Esophagus muscularis mucosa (tissue), 4 donors: ENCODE data around the gene KRTAP3-3. TPM values are rescaled to one million over a fixed set of nuclear protein-coding genes. Genes with fewer than 3 reads are reported as not detected.

Source experiments
- DNase-seq: peaks from one replicate; pipeline ENCODE4 v3.0.0-alpha.2; 2017; ENCODE audit errors: extremely low spot score
- H3K27ac ChIP-seq, 4 donors: fragments of 200-600 bp; sonication (generic); replicated peaks in 1 of 4; 1 replicate in 3 of 4; 2 replicates in 1 of 4; pipeline ENCODE4 v1.5.1; 2016 to 2019; ENCODE audit warnings: mild to moderate bottlenecking in 1 of 4
- H3K27me3 ChIP-seq, 4 donors: fragments of 200-600 bp; sonication (generic); one replicate each; pipeline versions ENCODE4 v1.5.1 to v1.6.0; 2016 to 2019
- H3K36me3 ChIP-seq, 4 donors: fragments of 200-600 bp; sonication (generic); one replicate each; pipeline ENCODE4 v1.5.1; 2016 to 2019
- H3K4me1 ChIP-seq, 4 donors: fragments of 200-600 bp; sonication (generic); one replicate each; pipeline ENCODE4 v1.5.1; 2016 to 2019
- H3K4me3 ChIP-seq, 4 donors: fragments of 200-600 bp; sonication (generic); 1 replicate in 2 of 4; 2 replicates in 2 of 4; pipeline ENCODE4 v1.5.1; 2016 to 2019; ENCODE audit warnings: mild to moderate bottlenecking in 4 of 4, moderate library complexity in 1 of 4
- H3K9me3 ChIP-seq, 4 donors: fragments of 200-600 bp; sonication (generic); 1 replicate in 3 of 4; 2 replicates in 1 of 4; pipeline ENCODE4 v1.5.1; 2016 to 2019
- CTCF ChIP-seq, 3 experiments: fragments of 200-600 bp in 2 of 3; fragments of 450-650 bp in 1 of 3; sonication (generic) in 2 of 3; IDR thresholded peaks; one replicate each; pipeline ENCODE4 v1.5.1; 2017 to 2019; ENCODE audit warnings: antibody characterized with exemption in 3 of 3, mild to moderate bottlenecking in 2 of 3, moderate library complexity in 1 of 3
- EP300 ChIP-seq: sonication (generic); formaldehyde crosslinking; IDR thresholded peaks from one replicate; pipeline ENCODE4 v1.6.1; 2017; ENCODE audit warnings: antibody characterized with exemption
- POLR2A ChIP-seq: fragments of 450-650 bp; IDR thresholded peaks from one replicate; pipeline ENCODE4 v1.6.1; 2017; ENCODE audit warnings: antibody characterized with exemption, moderate library complexity, mild to moderate bottlenecking, low read depth
- POLR2AphosphoS5 ChIP-seq, 2 donors: sonication (generic); formaldehyde crosslinking; IDR thresholded peaks; one replicate each; pipeline ENCODE4 v1.6.1; 2017; ENCODE audit warnings: antibody characterized with exemption in 2 of 2
- WGBS: methylation state at CpG from one replicate; pipeline ENCODE4 v1.1.5; 2018; 5-methylcytosine and 5-hydroxymethylcytosine counted together
- intact Hi-C: fragments of 100-400 bp; cut with DNase I; formaldehyde crosslinking; loops from one replicate; pipeline ENCODE4 v1.15.1; 2023
- total RNA-seq, 4 donors: library from RNA; depleted of rRNA; stranded (reverse); fragments of >200 nt; gene quantifications; one replicate each; pipeline versions ENCODE4 v1.1.0 to v1.2.1, GENCODE V29; 2016

The KRTAP3-3 gene
- total RNA-seq, 4 donors from 2014 or later = not detected

DNA sequence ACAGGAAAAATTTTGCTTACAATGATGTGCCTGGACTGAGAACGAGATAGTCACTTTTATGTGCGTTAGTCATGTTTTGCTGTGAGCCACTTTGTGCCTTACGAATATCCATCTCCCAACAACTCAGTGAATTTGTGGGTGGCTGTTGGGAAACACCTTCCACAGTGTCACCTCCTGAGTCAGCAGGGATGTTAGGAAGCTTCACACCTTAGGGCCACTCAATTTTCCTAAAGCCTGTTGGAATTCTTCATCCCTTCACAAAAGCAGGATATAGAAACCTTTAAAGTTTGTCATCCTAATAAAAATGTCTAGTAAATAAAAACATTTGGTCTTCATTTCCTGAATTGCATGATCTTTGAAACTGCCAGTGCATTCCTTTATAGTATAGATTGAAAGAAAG, 19.2 kb upstream of the KRTAP3-3 start:
- Histone ChIP-seq H3K27ac (no peak overlapping the region), H3K27me3 (peaks cover 0 to 6% (median 0%) of the 10 kb centered on the region in 4 donors), H3K9me3 (no peaks in the 10 kb centered on the region), H3K4me1 (no peaks in the 10 kb centered on the region), H3K36me3 (no peaks in the 10 kb centered on the region), H3K4me3 (no peak overlapping the region)
- intact Hi-C loops = no loop called here
- WGBS = 72% methylated on average over 3 of the region's 3 CpGs
- TF ChIP-seq POLR2AphosphoS5 (IDR thresholded peaks at IDR 0.05) (no peak), EP300 (no peak), POLR2A (no peak), CTCF (IDR thresholded peaks at IDR 0.05) (no peak)
- DNase-seq = no peak

GRCh38 chr17:41012326-41013120, 18.6 kb upstream of the KRTAP3-3 start:
- no peak overlapping the region for H3K4me3 ChIP-seq
- no peak for DNase-seq
- TF ChIP-seq POLR2AphosphoS5 (IDR thresholded peaks at IDR 0.05) = no peak

GRCh38 chr17:41010441-41010840, 16.5 kb upstream of the KRTAP3-3 start:
- intact Hi-C loops = no loop called here
- Histone ChIP-seq H3K4me3 (no peak overlapping the region), H3K4me1 (no peaks in the 10 kb centered on the region), H3K27ac (no peak overlapping the region), H3K27me3 (peaks cover 0 to 6% (median 0%) of the 10 kb centered on the region in 4 donors), H3K36me3 (no peaks in the 10 kb centered on the region), H3K9me3 (no peaks in the 10 kb centered on the region)
- TF ChIP-seq CTCF (IDR thresholded peaks at IDR 0.05) (no peak), POLR2A (no peak), POLR2AphosphoS5 (IDR thresholded peaks at IDR 0.05) (no peak), EP300 (no peak)
- no peak for DNase-seq

More at GRCh38 chr17:41012326-41013120, 18.6 kb upstream of the KRTAP3-3 start:
- 68% methylated on average over 6 of the region's 6 CpGs for WGBS
- no peaks in the 10 kb centered on the region for H3K4me1 ChIP-seq
- no peaks in the 10 kb centered on the region for H3K36me3 ChIP-seq
- no peak overlapping the region for H3K27ac ChIP-seq
- intact Hi-C loops = no loop called here
- peaks cover 0 to 6% (median 0%) of the 10 kb centered on the region in 4 donors for H3K27me3 ChIP-seq
- no peaks in the 10 kb centered on the region for H3K9me3 ChIP-seq

- no peaks in the 10 kb centered on the region for H3K36me3 ChIP-seq
- intact Hi-C loops = no loop called here
These were observed 16.0 kb upstream of the KRTAP3-3 start for GRCh38 chr17:41009936-41010335.

More at GRCh38 chr17:41009936-41010335, 16.0 kb upstream of the KRTAP3-3 start:
- Histone ChIP-seq H3K27ac (no peak overlapping the region), H3K4me3 (no peak overlapping the region), H3K4me1 (no peaks in the 10 kb centered on the region), H3K27me3 (peaks cover 0 to 4% (median 0%) of the 10 kb centered on the region in 4 donors), H3K9me3 (no peaks in the 10 kb centered on the region)
- 88% methylated on average over 1 of the region's 1 CpG for WGBS
- no peak for DNase-seq
- TF ChIP-seq POLR2A (no peak), CTCF (IDR thresholded peaks at IDR 0.05) (no peak), POLR2AphosphoS5 (IDR thresholded peaks at IDR 0.05) (no peak), EP300 (no peak)
